PFSK-1 (cell line): Measurements from ENCODE around the gene TNS3.

Experiments
- FOXP2 ChIP-seq: optimal IDR thresholded peaks from 2 replicates; pipeline ENCODE3; 2011; ENCODE audit warnings: borderline replicate concordance, control low read depth, inconsistent platforms; ENCODE audit not compliant: insufficient read depth; ENCODE audit errors: extremely low read length, extremely low read depth
- POLR2AphosphoS5 ChIP-seq: IDR thresholded peaks from 2 replicates; pipeline ENCODE4 v1.6.1; 2012; ENCODE audit warnings: low read depth, mild to moderate bottlenecking, control low read depth, low read length, moderate library complexity
- SIN3A ChIP-seq: IDR thresholded peaks from 2 replicates; pipeline ENCODE4 v1.6.1; 2012; ENCODE audit warnings: mild to moderate bottlenecking, low read length, moderate library complexity, borderline replicate concordance; ENCODE audit not compliant: insufficient read depth
- TAF1 ChIP-seq: IDR thresholded peaks from 2 replicates; pipeline ENCODE4 v1.6.1; 2012; ENCODE audit warnings: low read length, control low read depth, borderline replicate concordance; ENCODE audit not compliant: insufficient read depth
- TF ChIP-seq, protein P1 (sequence below), 2 experiments: IDR thresholded peaks; 2 replicates each; pipeline versions ENCODE4 v1.6.1 to v1.8.0; 2011 to 2012; ENCODE audit warnings: low read depth in 2 of 2, low read length in 2 of 2, control low read depth in 1 of 2, inconsistent platforms in 1 of 2, mild to moderate bottlenecking in 1 of 2, moderate library complexity in 1 of 2; ENCODE audit not compliant: insufficient read depth in 1 of 2

DNA sequence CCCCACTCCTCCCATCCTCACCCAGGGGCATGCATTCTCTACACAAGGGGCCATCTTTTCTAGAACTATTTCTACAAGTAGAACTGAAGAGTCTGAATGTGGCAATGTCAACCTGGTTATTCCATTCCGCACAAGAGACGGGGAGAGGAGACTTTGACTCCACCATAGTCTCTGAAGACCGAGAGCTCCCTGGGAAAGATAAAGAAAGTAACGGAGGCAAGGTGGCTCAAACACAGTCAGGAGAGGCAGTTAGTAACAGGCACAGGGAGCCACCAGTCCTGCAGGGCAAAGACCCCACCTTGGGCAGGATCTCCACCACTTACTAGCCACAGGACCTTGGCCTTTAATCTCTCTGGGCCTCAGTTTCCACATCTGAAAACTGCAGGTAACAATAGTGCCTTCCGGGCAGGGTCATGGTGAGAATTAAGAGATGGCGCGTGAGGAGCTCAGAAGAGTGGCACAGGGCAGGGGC, 100.3 kb downstream of the TNS3 start:
- TF ChIP-seq SIN3A, result no peak
- TF ChIP-seq TAF1, result no peak
- TF ChIP-seq FOXP2, result no peak
- TF ChIP-seq, protein P1, sequence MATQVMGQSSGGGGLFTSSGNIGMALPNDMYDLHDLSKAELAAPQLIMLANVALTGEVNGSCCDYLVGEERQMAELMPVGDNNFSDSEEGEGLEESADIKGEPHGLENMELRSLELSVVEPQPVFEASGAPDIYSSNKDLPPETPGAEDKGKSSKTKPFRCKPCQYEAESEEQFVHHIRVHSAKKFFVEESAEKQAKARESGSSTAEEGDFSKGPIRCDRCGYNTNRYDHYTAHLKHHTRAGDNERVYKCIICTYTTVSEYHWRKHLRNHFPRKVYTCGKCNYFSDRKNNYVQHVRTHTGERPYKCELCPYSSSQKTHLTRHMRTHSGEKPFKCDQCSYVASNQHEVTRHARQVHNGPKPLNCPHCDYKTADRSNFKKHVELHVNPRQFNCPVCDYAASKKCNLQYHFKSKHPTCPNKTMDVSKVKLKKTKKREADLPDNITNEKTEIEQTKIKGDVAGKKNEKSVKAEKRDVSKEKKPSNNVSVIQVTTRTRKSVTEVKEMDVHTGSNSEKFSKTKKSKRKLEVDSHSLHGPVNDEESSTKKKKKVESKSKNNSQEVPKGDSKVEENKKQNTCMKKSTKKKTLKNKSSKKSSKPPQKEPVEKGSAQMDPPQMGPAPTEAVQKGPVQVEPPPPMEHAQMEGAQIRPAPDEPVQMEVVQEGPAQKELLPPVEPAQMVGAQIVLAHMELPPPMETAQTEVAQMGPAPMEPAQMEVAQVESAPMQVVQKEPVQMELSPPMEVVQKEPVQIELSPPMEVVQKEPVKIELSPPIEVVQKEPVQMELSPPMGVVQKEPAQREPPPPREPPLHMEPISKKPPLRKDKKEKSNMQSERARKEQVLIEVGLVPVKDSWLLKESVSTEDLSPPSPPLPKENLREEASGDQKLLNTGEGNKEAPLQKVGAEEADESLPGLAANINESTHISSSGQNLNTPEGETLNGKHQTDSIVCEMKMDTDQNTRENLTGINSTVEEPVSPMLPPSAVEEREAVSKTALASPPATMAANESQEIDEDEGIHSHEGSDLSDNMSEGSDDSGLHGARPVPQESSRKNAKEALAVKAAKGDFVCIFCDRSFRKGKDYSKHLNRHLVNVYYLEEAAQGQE (IDR thresholded peaks at IDR 0.05; ENCODE audit: insufficient read depth in 1 of 2, low read depth in 2 of 2, low read length in 2 of 2), result no peak
- no peak for TF ChIP-seq POLR2AphosphoS5
